Nucleus accumbens (tissue), 56 donors: Measurements from ENCODE around the gene TSPAN3.

Source experiments
- DNase-seq, 56 donors: peaks; one replicate each; lab custom pipeline; 2025; lab: John Stamatoyannopoulos, UW

The TSPAN3 gene

DNA sequence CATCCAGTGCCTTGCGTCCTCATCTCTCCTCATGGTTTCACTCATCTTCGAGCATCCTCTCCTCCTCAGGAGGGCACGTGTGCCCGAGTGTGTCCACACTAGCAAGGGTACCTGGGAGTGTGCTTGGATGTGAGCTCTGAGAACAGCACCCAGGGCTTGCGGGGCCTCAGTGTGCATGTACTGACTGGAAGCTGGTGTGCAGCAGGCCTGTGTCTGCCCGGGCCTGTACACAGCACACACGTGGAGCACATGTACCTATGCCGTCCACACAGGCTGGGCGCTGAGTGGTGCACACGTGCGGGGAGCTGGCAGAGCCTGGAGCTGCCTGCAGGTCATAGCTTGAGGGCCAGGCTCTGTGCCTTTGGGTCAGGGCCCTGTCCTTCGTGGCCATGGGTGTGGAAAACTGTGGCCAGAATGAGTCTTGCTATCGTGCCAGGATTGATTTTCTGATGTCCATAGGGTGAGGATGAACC is 34.9 kb downstream of the TSPAN3 start:
- no peak for DNase-seq

DNA sequence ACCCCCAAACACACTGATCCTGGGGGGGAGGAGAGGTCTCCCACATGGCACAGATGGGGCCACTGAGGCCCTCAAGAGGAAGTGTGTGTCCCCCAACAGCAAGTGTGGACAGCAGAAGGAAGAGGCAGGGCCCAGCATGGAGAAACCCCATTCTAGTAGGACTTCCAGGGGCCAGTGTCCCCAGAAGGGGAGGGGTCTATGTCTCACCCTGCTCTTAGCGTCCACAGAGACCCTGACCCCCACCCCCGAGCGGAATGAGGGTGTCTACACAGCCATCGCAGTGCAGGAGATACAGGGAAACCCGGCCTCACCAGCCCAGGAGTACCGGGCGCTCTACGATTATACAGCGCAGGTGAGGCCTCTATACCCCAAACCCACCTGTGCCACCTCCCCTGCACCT is 35.3 kb downstream of the TSPAN3 start:
- no peak for DNase-seq

DNA sequence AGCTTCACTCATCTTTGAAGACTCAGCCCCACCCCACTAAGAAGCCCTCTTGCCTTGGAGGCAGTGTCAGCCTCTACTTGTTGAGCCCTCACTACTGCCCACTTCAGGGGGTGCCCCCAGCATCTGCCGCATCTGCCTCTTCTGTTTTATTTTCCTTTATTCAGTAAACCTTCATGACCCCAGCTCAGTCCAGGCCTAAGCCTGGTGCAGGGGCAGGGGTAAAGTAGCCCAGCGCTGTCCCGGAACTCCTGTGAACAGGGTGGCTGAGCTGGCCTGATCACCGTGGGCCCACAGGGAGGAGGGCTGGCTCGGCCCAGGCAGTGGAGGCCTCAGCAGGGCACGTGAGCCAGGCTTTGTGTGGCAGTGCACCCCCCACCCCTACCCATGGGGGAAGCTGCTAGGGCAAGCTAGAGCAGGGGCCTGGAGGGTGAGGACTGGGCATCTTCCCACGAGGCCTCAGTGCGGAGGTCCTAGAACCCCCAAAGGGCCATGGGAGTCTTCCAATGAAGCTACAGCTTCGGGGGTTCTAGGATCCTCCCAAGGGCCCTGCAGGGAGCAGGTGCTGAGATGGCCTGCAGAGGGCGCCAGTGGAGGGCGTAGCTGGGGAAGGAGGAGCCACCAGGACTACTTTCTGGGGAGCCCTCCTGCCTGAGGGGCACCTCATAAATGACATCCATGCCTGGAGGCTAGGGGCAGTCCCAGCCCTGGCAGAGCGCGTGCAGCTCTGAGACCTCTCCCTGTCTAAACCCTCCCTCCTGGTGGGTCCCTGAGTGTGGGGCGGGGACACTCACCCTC is 36.0 kb downstream of the TSPAN3 start:
- peak in 18 of 56 donors; percentile 13 to 60 (median 40) for DNase-seq

DNA sequence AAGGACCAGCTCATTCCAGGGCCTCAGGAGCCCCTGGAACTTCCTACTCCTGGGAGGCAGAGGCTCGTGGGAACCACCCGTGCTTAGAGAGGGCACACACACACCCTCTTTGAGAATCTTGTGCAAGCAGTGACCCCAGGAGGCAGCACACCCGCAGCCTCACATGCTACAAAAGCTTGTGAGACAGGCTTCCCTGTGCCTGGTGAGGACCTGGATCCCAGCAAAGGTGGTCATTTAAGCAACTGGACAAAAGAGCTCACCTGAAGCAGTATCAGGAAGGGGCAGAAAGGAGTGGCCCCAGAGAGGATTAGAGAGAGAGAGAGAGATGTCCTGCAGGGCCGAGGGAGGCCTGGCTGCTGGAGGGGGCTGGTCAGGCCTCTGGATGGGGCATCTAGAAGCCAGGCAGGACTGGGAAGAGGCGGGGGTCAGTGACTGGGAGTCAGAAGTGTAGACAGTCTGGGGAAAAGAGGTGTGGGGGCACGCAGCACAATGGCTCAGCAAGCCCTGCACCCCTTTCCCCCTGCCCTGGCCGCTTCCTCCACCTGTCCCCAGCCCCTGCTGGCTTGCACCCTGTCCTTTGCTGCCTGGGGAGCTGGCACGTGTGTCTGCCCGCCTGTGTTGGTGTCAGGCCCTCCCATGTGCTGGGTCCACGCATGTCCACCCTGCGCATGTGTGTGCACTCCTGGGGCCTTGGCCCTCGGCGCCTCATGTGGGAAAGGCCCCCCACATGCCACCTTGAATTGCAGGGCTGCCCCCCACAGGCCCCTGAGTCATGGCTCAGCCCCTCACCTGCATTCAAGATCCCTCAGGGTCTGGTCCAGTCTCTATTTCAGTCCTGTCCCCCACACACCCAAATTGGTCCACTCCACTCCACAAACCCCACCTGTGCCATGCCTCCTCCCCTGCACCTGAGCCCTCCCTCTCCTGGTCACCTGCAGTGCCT is 36.9 kb downstream of the TSPAN3 start:
- no peak for DNase-seq

DNA sequence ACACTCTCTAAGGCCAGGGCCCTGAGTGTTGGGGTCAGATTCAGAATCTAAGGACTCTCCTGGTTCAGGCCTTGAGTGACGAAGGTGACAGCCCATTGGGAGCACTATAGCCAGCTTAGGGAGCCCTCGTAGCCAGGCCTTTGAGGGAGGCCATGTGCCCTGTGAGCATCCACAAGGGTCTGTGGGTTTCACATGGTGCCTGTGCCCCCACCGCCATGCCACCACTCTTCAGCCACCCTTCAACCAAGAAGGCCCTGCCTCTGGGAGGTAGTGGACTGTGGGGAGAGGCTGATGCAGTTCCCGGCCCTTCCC is 37.5 kb downstream of the TSPAN3 start:
- no peak for DNase-seq

DNA sequence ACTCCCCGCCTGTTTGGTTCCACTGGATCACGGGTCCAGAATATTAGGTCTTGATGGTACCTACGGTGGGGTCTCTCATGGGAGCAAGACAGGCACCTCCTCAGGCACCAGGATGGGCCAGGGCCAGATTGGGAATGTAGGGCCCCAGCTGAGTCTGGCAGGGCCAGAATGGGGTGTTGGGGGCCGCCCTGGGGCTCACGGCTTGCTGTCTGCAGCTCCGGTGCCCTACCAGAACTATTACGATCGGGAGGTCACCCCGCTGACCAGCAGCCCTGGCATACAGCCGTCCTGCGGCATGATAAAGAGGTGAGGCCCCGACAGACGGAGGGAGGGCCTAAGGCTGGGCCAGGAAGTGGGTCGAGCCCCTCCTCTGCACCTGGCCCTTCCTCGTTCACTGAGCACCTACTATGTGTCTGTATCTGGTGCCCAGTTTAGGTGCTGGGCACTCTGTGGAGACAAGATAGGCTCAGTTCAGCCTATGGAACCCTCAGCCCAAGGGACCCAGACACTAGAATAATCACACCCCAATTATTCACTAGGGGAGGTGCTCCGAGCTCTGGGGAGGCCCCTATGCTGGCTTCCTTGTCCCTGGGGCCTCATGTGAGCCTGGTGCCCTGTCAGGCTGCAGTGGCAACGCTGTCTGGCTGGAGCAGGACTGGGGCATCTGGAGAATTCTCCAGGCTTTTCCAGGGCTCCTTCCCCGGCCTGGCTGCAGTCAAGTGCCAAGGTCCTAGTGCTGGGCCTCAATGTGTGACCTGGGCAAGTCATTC is 38.1 kb downstream of the TSPAN3 start:
- DNase-seq = no peak

DNA sequence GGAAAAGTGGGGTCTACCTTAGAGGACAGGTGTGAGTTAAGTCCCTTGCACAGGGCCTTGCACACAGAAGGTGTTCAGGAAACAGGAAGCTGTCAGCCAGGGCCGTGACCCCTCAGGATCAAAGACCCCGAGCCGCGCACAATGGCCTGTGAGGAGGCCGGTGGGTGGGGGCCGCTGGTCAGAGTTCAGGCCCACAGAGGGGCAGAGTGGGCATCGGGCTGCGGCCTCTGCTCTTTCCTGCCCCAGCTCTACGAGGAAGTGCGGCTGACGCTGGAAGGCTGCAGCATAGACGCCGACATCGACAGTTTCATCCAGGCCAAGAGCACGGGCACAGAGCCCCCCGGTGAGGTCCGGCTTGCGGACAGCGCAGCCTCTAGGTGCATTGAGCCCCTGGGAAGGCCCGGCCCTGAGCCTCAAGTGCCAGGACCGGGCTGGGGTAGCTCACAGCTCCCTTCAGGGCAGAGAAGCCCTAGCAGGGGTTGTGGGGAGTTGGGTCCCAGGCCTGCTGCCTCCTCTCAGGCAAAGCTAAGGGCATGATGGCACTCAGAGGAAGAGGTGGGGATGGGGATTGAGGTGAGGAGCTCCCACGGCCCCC is 38.8 kb downstream of the TSPAN3 start:
- DNase-seq = no peak

DNA sequence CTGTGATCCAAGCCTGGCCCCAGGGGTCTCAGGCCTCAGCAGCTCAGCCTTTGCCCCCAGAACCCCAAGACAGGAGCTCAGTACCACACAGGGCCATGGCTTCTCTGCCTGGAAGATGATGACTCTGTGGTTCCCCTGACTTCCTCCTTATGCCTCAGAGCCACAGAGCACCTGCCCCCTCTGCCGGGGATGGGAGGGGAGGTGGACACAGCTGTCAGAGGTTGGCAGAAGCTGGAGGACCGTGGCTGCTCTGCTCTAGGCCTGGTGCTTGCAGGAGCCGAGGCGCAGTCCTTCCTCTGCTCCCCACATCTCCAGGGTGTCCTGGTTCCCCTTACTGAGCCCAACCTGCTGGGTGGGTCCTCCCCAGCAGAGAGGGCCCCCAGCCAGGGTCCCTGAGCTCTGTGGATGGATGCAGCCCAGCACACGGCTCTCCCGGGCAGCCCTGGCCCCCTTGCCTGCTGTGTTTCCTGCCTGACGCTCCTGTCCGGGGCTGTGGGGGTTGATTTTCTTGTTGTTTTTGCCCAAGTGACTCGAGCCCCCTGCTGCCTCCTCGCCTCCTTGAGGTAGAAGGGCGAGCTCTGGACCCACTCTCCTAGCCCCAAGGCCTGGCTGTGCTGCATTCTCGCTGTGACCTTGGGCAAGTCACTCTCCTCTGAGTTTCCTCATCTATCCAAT is 39.4 kb downstream of the TSPAN3 start:
- DNase-seq = peak in 1 of 56 donors; percentile 24

DNA sequence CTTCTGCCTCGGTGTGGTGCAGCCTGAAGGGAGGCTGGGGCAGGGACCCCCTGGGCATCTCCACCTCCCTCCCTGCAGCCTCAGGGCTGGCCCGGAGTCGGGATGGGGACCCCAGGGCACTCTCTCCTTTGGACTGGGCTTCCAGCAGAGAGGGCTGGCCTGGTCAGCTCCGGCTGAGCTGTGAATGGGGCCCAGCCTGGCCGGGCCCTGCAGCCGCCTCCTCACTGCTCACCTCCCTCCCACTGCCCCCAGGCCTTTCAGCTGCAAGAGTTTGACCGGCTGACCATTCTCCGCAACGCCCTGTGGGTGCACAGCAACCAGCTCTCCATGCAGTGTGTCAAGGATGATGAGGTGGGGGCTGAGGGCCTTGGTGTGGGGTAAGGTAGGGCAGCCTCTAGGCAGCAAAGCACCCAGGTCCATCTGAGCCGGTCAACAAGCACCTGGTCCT is 40.0 kb downstream of the TSPAN3 start:
- DNase-seq = no peak

DNA sequence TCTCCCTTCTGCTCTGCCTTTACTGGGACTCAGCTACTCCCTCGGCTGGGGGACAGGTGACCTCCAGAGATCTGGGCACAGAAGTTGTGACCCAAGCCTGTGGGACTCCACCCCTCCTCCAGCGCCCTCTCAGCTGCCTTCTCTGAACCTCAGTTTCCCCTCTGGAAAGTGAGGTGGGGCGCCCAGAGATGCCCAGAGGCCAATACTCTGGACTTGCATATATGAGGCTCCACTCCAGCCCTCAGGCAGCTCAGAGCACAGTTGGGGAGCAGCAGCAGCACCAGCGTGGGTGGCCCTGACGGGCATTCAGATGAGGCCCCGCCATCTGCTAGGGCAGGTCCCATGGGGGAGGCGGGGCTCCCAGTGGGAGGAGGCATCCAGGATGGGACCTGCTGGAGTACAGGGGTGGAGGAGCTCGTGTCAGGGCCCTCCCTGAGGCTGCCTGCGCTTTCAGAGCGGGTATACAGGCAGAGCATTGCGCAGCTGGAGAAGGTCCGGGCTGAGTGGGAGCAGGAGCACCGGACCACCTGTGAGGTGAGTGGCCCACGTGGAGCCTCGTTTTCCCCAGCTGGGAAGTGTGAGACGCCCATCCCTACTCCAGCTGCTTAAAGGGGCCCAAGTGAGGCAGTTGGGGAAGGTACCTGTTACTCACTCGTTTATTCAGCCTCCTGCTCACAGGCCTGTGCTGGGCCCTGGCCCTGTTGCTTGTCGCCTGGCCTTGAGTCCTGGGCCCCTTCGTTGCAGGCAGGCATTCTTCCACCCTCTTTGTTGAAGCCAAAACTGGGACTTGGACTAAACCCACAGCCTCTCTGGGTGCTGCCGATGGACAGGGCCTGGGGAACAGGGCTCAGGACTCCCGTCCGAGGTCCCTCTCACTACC is 40.6 kb downstream of the TSPAN3 start:
- DNase-seq = no peak

DNA sequence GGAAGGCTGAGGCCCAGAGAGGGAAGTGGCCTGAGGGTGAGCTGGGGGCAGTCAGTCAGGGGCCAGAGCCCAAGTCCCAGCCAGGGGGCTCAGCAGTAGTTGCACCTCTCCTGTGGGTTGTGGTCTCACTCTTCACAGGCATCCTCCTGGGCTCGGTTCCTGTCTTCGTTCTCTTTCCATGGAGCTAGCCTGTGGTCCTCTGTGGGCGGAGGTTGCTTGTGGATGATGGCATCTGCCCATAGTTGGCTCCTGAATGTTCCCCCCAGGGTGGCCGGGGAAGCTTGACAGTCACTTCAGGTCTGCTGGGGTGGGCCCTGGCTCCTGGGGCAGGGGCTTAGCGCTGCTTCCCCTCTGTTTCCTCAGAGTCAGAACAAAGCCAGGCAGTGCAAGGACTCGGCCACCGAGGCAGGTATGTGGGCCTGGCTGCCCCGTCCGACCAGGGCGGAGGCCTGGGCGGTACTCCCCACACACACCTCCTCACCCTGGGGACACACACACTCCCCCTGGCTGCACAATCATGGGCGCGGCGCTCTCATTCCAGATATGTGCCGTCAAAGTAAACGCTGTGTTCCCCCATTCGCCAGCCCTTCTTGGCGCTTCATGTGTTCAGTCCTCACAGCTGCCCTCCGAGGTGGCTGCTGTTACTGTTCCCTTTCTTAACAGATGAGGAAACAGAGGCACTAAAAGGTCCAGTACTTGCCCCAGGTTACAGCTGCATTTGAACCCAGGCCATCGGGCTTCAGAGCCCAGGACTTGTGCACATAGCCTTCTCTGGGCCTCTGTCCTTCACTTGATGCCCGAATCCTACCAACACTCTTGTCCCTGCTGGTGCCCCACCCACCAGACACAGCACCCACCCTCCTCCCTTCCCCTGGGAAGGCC is 41.5 kb downstream of the TSPAN3 start:
- DNase-seq = no peak

DNA sequence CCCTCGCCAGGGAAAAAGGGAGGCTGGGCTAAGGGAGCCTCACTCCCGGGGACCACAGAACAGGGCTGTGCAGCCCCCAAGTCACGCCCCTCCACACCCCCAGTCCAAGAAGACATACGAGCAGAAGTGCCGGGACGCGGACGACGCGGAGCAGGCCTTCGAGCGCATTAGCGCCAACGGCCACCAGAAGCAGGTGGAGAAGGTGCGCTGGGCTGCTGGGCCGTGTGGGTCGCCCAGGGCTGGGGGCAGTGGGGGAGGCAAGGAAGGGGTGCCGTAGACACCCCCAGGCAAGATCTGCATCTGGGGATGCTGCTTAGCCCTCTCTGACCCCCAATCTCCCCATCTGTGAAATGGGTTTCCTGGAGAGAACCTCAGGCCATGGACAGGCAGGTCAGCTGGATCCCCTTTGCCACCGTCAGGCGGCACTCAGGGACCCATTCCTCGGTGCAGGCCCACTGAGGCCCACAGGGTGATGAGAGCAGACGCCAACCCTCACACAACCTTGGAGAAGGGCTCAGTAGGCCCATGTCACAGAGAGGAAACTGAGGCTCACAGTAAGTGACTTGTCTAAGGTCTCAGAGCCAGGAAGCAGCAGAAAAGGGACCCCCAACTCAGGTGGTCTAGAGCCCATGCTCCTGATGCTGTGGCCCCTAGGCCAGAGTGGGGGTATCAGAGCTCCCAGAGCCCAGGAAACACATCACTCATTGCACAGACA is 42.3 kb downstream of the TSPAN3 start:
- no peak for DNase-seq

DNA sequence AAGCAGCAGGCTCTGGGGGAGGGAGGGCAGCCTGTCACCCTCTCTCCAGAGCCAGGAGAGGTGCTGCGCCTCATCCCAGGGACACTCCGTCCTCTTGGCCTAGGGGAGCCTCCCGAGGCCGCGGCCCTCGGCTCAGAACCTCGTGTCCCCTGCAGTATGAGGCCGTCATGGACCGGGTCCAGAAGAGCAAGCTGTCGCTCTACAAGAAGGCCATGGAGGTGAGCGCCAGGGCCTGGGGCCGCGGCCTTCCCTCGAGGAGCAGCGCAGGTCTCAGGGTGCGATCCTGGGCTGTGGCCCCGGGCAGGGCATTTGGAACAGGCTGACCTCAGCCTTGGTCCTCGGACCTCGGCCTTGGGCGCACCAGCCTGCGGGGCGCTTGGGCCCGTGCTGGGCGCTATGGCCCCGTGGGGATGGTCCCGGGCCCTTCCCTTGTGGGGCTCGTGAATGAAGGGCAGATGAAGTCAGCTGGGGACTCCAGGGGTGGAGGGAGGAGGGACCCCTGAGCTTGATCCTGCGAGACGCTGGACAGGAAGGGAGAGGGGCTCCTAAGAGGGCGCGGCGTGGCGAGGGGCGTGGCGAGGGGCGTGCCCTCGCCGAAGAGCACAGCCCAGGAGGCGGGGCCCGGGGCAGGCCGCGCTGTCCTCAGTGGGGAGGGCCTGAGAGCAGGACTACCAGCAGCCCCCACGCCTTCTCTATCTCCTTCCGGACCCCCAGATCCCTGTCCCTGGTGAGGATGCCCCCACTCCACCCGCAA is 43.0 kb downstream of the TSPAN3 start:
- no peak for DNase-seq

DNA sequence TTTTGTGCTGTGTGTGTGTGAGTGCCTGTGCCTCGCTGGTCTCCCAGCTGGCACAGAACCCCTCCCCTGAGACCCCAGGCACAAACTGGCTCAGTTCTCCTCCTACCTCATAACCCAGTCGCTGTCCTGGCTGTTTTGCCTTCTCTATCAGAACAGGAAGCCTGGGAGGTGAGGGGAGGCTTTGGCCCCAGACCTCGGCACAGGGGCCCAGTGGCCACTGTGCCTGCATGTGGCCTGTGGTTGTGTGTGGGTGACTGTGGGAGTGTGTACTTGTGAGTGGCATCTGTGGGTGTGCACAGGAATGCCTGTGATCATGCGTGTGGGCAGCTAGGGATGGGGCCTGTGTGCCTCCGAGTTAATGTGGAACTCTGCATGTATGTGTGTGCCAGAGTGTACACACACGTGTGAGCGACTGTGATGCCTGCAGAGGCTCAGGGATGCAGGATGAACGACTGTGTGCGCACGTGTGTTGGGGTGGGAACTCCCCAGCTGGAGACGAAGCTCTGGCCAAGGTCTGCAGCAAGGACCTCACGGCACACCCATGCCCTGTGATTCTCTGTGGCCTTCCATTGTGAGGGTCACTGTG is 43.7 kb downstream of the TSPAN3 start:
- DNase-seq = no peak

DNA sequence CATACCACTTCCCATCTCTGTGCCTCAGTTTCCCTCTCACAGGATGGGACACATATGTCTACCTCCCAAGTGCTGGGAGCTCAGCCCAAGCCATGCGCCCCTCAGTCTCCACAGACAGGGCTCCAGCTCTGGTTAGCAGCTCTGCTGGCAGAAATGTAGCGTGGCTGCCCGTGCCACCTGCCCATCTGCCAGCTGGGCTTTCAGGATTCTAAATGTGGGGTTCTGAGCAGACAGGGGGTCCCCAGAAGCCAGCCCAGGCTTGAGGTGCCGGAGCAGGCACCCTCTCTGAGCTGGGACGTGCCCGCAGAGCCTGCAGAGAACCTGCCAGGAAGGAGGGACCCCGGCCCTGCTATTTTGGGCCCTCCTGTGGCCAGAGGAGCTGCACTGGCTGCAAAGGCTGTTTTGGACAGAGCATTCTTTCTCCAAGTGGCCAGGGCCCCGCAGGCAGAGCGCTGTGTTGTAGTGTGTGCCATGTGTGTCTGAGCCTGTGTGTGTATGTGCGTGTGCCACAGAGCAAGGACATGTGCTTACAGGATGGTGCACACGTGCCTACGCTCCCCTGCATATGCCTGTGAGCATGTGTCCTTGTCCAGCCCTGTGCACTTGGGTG is 44.3 kb downstream of the TSPAN3 start:
- DNase-seq = no peak
